ENCODE results near the gene SV2B. TPM values are rescaled to one million over a fixed set of nuclear protein-coding genes. Genes with fewer than 3 reads are reported as not detected.
A peak's percentile ranks its signal among the peaks of the same experiment; 100 is the strongest.

SV2B gene
- total and polyA plus RNA-seq, 2 experiments from 2014 or later: 0.06 to 0.76 TPM

DNA sequence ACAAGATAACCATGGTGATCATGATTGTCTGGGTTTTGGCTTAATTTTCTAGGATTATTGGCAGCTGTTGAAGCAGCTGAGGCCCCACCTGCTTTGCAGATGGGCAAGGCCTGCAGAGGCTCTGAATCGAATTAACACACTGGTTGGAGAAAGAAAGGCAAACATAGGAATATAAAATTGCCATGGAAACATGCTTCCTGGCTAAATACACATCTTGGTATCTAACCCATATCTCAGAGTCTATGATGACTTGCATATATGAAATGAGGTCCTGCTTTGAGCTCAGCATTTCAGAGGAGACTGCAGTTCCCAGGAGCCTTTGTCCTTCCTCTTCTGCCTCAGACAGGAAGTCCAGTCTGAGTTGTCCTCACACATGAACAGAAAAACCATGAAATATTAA, 24.3 kb upstream of the SV2B start:
- Mint-ChIP-seq H3K9me3 (no peaks in the 10 kb centered on the region), H3K36me3 (ENCODE audit: low read depth) (no peaks in the 10 kb centered on the region), H3K27me3 (ENCODE audit: insufficient read depth, low read depth, poor library complexity) (no peaks in the 10 kb centered on the region), H3K27ac (no peak overlapping the region), H3K4me3 (no peak overlapping the region), H3K4me1 (no peaks in the 10 kb centered on the region)
- H2AFZ ChIP-seq: peak overlapping the region; percentile 12; the same call in 1 of the 2 replicates
- H3K36me3 ChIP-seq (ENCODE audit: insufficient read depth): no peaks in the 10 kb centered on the region
- no peaks in the 10 kb centered on the region for H3K79me2 ChIP-seq (replicated peaks; ENCODE audit: insufficient read depth)
- no peak for ATAC-seq
- no peaks in the 10 kb centered on the region for H3F3A ChIP-seq (replicated peaks; ENCODE audit: low read depth)
- DNase-seq (ENCODE audit: low spot score): no peak
- H4K20me1 ChIP-seq (replicated peaks; ENCODE audit: insufficient read depth): no peaks in the 10 kb centered on the region
- no peaks in the 10 kb centered on the region for H3K9me2 ChIP-seq (ENCODE audit: insufficient read depth)
- no peak overlapping the region for H3K4me3 ChIP-seq
- H3K27ac ChIP-seq (ENCODE audit: low read depth): no peak overlapping the region
- no peak overlapping the region for H3K4me2 ChIP-seq
- no peak for TF ChIP-seq EZH2phosphoT487 (IDR thresholded peaks at IDR 0.05; ENCODE audit: unreplicated experiment)
- no peak for TF ChIP-seq JUNB (IDR thresholded peaks at IDR 0.05; ENCODE audit: unreplicated experiment)
- no peak for TF ChIP-seq CREB1 (CRISPR knock-in tag; IDR thresholded peaks at IDR 0.05; ENCODE audit: low read depth)
- TF ChIP-seq NANOG (IDR thresholded peaks at IDR 0.05; ENCODE audit: borderline replicate concordance): no peak
- TF ChIP-seq ZNF331 (CRISPR knock-in tag; IDR thresholded peaks at IDR 0.05; ENCODE audit: low read depth): no peak
- no peak for TF ChIP-seq EZH2 (IDR thresholded peaks at IDR 0.05; ENCODE audit: low read depth, unreplicated experiment)
- no peak for TF ChIP-seq POLR2AphosphoS5 (IDR thresholded peaks at IDR 0.05; ENCODE audit: low read depth)
- TF ChIP-seq, protein P1, sequence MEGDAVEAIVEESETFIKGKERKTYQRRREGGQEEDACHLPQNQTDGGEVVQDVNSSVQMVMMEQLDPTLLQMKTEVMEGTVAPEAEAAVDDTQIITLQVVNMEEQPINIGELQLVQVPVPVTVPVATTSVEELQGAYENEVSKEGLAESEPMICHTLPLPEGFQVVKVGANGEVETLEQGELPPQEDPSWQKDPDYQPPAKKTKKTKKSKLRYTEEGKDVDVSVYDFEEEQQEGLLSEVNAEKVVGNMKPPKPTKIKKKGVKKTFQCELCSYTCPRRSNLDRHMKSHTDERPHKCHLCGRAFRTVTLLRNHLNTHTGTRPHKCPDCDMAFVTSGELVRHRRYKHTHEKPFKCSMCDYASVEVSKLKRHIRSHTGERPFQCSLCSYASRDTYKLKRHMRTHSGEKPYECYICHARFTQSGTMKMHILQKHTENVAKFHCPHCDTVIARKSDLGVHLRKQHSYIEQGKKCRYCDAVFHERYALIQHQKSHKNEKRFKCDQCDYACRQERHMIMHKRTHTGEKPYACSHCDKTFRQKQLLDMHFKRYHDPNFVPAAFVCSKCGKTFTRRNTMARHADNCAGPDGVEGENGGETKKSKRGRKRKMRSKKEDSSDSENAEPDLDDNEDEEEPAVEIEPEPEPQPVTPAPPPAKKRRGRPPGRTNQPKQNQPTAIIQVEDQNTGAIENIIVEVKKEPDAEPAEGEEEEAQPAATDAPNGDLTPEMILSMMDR (conservative IDR thresholded peaks at IDR 0.05; ENCODE audit: low read depth in 2 of 2): no peak
- TF ChIP-seq ZNF114 (CRISPR knock-in tag; IDR thresholded peaks at IDR 0.05): no peak
- TF ChIP-seq, protein P2, sequence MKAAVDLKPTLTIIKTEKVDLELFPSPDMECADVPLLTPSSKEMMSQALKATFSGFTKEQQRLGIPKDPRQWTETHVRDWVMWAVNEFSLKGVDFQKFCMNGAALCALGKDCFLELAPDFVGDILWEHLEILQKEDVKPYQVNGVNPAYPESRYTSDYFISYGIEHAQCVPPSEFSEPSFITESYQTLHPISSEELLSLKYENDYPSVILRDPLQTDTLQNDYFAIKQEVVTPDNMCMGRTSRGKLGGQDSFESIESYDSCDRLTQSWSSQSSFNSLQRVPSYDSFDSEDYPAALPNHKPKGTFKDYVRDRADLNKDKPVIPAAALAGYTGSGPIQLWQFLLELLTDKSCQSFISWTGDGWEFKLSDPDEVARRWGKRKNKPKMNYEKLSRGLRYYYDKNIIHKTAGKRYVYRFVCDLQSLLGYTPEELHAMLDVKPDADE (IDR thresholded peaks at IDR 0.05): no peak
- no peak for TF ChIP-seq STAT1 (IDR thresholded peaks at IDR 0.05; ENCODE audit: unreplicated experiment)
- TF ChIP-seq, protein P3, sequence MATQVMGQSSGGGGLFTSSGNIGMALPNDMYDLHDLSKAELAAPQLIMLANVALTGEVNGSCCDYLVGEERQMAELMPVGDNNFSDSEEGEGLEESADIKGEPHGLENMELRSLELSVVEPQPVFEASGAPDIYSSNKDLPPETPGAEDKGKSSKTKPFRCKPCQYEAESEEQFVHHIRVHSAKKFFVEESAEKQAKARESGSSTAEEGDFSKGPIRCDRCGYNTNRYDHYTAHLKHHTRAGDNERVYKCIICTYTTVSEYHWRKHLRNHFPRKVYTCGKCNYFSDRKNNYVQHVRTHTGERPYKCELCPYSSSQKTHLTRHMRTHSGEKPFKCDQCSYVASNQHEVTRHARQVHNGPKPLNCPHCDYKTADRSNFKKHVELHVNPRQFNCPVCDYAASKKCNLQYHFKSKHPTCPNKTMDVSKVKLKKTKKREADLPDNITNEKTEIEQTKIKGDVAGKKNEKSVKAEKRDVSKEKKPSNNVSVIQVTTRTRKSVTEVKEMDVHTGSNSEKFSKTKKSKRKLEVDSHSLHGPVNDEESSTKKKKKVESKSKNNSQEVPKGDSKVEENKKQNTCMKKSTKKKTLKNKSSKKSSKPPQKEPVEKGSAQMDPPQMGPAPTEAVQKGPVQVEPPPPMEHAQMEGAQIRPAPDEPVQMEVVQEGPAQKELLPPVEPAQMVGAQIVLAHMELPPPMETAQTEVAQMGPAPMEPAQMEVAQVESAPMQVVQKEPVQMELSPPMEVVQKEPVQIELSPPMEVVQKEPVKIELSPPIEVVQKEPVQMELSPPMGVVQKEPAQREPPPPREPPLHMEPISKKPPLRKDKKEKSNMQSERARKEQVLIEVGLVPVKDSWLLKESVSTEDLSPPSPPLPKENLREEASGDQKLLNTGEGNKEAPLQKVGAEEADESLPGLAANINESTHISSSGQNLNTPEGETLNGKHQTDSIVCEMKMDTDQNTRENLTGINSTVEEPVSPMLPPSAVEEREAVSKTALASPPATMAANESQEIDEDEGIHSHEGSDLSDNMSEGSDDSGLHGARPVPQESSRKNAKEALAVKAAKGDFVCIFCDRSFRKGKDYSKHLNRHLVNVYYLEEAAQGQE (IDR thresholded peaks at IDR 0.05; ENCODE audit: unreplicated experiment): no peak
- TF ChIP-seq, protein P4, sequence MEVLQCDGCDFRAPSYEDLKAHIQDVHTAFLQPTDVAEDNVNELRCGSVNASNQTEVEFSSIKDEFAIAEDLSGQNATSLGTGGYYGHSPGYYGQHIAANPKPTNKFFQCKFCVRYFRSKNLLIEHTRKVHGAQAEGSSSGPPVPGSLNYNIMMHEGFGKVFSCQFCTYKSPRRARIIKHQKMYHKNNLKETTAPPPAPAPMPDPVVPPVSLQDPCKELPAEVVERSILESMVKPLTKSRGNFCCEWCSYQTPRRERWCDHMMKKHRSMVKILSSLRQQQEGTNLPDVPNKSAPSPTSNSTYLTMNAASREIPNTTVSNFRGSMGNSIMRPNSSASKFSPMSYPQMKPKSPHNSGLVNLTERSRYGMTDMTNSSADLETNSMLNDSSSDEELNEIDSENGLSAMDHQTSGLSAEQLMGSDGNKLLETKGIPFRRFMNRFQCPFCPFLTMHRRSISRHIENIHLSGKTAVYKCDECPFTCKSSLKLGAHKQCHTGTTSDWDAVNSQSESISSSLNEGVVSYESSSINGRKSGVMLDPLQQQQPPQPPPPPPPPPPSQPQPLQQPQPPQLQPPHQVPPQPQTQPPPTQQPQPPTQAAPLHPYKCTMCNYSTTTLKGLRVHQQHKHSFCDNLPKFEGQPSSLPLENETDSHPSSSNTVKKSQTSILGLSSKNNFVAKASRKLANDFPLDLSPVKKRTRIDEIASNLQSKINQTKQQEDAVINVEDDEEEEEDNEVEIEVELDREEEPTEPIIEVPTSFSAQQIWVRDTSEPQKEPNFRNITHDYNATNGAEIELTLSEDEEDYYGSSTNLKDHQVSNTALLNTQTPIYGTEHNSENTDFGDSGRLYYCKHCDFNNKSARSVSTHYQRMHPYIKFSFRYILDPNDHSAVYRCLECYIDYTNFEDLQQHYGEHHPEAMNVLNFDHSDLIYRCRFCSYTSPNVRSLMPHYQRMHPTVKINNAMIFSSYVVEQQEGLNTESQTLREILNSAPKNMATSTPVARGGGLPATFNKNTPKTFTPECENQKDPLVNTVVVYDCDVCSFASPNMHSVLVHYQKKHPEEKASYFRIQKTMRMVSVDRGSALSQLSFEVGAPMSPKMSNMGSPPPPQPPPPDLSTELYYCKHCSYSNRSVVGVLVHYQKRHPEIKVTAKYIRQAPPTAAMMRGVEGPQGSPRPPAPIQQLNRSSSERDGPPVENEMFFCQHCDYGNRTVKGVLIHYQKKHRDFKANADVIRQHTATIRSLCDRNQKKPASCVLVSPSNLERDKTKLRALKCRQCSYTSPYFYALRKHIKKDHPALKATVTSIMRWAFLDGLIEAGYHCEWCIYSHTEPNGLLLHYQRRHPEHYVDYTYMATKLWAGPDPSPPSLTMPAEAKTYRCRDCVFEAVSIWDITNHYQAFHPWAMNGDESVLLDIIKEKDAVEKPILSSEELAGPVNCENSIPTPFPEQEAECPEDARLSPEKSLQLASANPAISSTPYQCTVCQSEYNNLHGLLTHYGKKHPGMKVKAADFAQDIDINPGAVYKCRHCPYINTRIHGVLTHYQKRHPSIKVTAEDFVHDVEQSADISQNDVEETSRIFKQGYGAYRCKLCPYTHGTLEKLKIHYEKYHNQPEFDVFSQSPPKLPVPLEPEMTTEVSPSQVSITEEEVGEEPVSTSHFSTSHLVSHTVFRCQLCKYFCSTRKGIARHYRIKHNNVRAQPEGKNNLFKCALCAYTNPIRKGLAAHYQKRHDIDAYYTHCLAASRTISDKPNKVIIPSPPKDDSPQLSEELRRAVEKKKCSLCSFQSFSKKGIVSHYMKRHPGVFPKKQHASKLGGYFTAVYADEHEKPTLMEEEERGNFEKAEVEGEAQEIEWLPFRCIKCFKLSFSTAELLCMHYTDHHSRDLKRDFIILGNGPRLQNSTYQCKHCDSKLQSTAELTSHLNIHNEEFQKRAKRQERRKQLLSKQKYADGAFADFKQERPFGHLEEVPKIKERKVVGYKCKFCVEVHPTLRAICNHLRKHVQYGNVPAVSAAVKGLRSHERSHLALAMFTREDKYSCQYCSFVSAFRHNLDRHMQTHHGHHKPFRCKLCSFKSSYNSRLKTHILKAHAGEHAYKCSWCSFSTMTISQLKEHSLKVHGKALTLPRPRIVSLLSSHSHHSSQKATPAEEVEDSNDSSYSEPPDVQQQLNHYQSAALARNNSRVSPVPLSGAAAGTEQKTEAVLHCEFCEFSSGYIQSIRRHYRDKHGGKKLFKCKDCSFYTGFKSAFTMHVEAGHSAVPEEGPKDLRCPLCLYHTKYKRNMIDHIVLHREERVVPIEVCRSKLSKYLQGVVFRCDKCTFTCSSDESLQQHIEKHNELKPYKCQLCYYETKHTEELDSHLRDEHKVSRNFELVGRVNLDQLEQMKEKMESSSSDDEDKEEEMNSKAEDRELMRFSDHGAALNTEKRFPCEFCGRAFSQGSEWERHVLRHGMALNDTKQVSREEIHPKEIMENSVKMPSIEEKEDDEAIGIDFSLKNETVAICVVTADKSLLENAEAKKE (CRISPR knock-in tag; IDR thresholded peaks at IDR 0.05): no peak
- no peaks in the 10 kb centered on the region for H3K4me1 ChIP-seq (ENCODE audit: insufficient read depth)
- H3K27me3 ChIP-seq (ENCODE audit: insufficient read depth): no peaks in the 10 kb centered on the region
